GM12891 (cell line): ENCODE data around the gene BOD1L1.

Source experiments
- POLR2A ChIP-seq: IDR thresholded peaks from 2 replicates; pipeline ENCODE4 v1.6.1; 2011; ENCODE audit warnings: low read depth, low read length, control low read depth
- TAF1 ChIP-seq: IDR thresholded peaks from 2 replicates; pipeline ENCODE4 v1.6.1; 2011; ENCODE audit warnings: low read depth, low read length, control low read depth

- TF ChIP-seq POLR2A (no peak), TAF1 (no peak)
Observed at GRCh38 chr4:13635286-13635799, 7.8 kb upstream of the BOD1L1 start.
